ENCODE results near the gene DLG1.
"Not testable (repeated sequence)": the region's sequence is repeated elsewhere in the genome, so short reads cannot be mapped to it uniquely, and the experiment has no call there.

DLG1 gene

GRCh38 chr3:197201791-197202452, 96.5 kb downstream of the DLG1 start:
- no peak overlapping the region for H3K27ac ChIP-seq
- no peak for TF ChIP-seq CTCF (conservative IDR thresholded peaks at IDR 0.05; ENCODE audit: low read depth)
- no peak for DNase-seq (ENCODE audit: low spot score)
- ChIA-PET CTCF (interaction anchor here (0.7 kb wide), 1 partner anchor 41 kb away, joined by 3 read pairs; no protein-coding TSS in a partner anchor), POLR2A (ENCODE audit: low non-redundant PET) (no interaction called here)

- POLR2A ChIA-PET (ENCODE audit: low non-redundant PET); H3K27ac ChIP-seq; DNase-seq (ENCODE audit: low spot score); CTCF ChIA-PET: not testable (repeated sequence)
Observed at GRCh38 chr3:197200856-197201255, 97.6 kb downstream of the DLG1 start.

GRCh38 chr3:197197334-197197733, 101.1 kb downstream of the DLG1 start:
- CTCF ChIA-PET = interaction anchor here (1.6 kb wide), 1 partner anchor 11 kb away, joined by 4 read pairs; no protein-coding TSS in a partner anchor
- no peak overlapping the region for H3K27ac ChIP-seq
- TF ChIP-seq CTCF (conservative IDR thresholded peaks at IDR 0.05; ENCODE audit: low read depth) = no peak
- no peak for DNase-seq (ENCODE audit: low spot score)
- POLR2A ChIA-PET (ENCODE audit: low non-redundant PET) = no interaction called here

- ChIA-PET CTCF (interaction anchor here (0.6 to 1.5 kb wide), 2 partner anchors 366 to 403 kb away, joined by 7 to 9 read pairs; no protein-coding TSS in a partner anchor), POLR2A (ENCODE audit: low non-redundant PET) (no interaction called here)
- DNase-seq (ENCODE audit: low spot score) = no peak
- TF ChIP-seq CTCF (conservative IDR thresholded peaks at IDR 0.05; ENCODE audit: low read depth) = no peak
- no peak overlapping the region for H3K27ac ChIP-seq
Observed at GRCh38 chr3:197196192-197196591, 102.2 kb downstream of the DLG1 start.

- H3K27ac ChIP-seq = no peak overlapping the region
- DNase-seq (ENCODE audit: low spot score) = no peak
- POLR2A ChIA-PET (ENCODE audit: low non-redundant PET) = no interaction called here
- no peak for TF ChIP-seq CTCF (conservative IDR thresholded peaks at IDR 0.05; ENCODE audit: low read depth)
- CTCF ChIA-PET = no interaction called here
Observed at GRCh38 chr3:197195326-197195725, 103.1 kb downstream of the DLG1 start.

- POLR2A ChIA-PET (ENCODE audit: low non-redundant PET); DNase-seq (ENCODE audit: low spot score); CTCF ChIA-PET; H3K27ac ChIP-seq: not testable (repeated sequence)
Observed at GRCh38 chr3:197193759-197194158, 104.7 kb downstream of the DLG1 start.

GRCh38 chr3:197191897-197192296, 106.5 kb downstream of the DLG1 start:
- no peak overlapping the region for H3K27ac ChIP-seq
- POLR2A ChIA-PET (ENCODE audit: low non-redundant PET) = interaction anchor here (0.6 kb wide), 1 partner anchor 349 kb away, joined by 3 read pairs; no protein-coding TSS in a partner anchor
- TF ChIP-seq CTCF (conservative IDR thresholded peaks at IDR 0.05; ENCODE audit: low read depth) = no peak
- no peak for DNase-seq (ENCODE audit: low spot score)
- CTCF ChIA-PET = no interaction called here
